ENCODE measurements around the gene TMEM184C.

Gene TMEM184C

GRCh38 chr4:147693218-147693617 is 76.0 kb downstream of the TMEM184C start:
- H3K4me3 ChIP-seq (ENCODE audit: low read length), result no peak overlapping the region
- 99% methylated on average over 2 of the region's 3 CpGs for WGBS
- no peaks in the 10 kb centered on the region for H3K4me1 ChIP-seq (ENCODE audit: insufficient read depth, low read length)
- no peak overlapping the region for H3K9ac ChIP-seq (ENCODE audit: low read depth, low read length)
- no peaks in the 10 kb centered on the region for H3K9me3 ChIP-seq (ENCODE audit: insufficient read depth, low read depth, low read length)
- H3K27ac ChIP-seq (ENCODE audit: low read depth, low read length), result no peak overlapping the region
- no peaks in the 10 kb centered on the region for H3K36me3 ChIP-seq (ENCODE audit: insufficient read depth, low read length)
- H3K27me3 ChIP-seq (ENCODE audit: insufficient read depth, low read length), result no peaks in the 10 kb centered on the region

- no peak overlapping the region for H3K27ac ChIP-seq (ENCODE audit: low read depth, low read length)
Measured at GRCh38 chr4:147696866-147697265, 79.7 kb downstream of the TMEM184C start.

GRCh38 chr4:147704846-147705245 is 87.6 kb downstream of the TMEM184C start:
- H3K9me3 ChIP-seq (ENCODE audit: insufficient read depth, low read depth, low read length), result 0 out of 2 replicates have a peak, but pooled peaks cover 2% of the 10 kb centered on the region
- no peak overlapping the region for H3K27ac ChIP-seq (ENCODE audit: low read depth, low read length)
- H3K36me3 ChIP-seq (ENCODE audit: insufficient read depth, low read length), result no peaks in the 10 kb centered on the region
- no CpG with 5 or more reads among the region's 1 CpG for WGBS
- no peak overlapping the region for H3K9ac ChIP-seq (ENCODE audit: low read depth, low read length)
- no peaks in the 10 kb centered on the region for H3K27me3 ChIP-seq (ENCODE audit: insufficient read depth, low read length)
- H3K4me3 ChIP-seq (ENCODE audit: low read length), result no peak overlapping the region
- H3K4me1 ChIP-seq (ENCODE audit: insufficient read depth, low read length), result no peaks in the 10 kb centered on the region

More at GRCh38 chr4:147696866-147697265, 79.7 kb downstream of the TMEM184C start:
- Histone ChIP-seq H3K9me3 (ENCODE audit: insufficient read depth, low read depth, low read length) (0 out of 2 replicates have a peak, but pooled peaks cover 2% of the 10 kb centered on the region), H3K27me3 (ENCODE audit: insufficient read depth, low read length) (no peaks in the 10 kb centered on the region), H3K9ac (ENCODE audit: low read depth, low read length) (no peak overlapping the region), H3K4me1 (ENCODE audit: insufficient read depth, low read length) (no peaks in the 10 kb centered on the region), H3K4me3 (ENCODE audit: low read length) (no peak overlapping the region), H3K36me3 (ENCODE audit: insufficient read depth, low read length) (no peaks in the 10 kb centered on the region)
- WGBS, result 62% methylated on average over 1 of the region's 1 CpG

- H3K9me3 ChIP-seq (ENCODE audit: insufficient read depth, low read depth, low read length), result no peaks in the 10 kb centered on the region
- no peak overlapping the region for H3K4me3 ChIP-seq (ENCODE audit: low read length)
- no peaks in the 10 kb centered on the region for H3K27me3 ChIP-seq (ENCODE audit: insufficient read depth, low read length)
- no peaks in the 10 kb centered on the region for H3K36me3 ChIP-seq (ENCODE audit: insufficient read depth, low read length)
- no peak overlapping the region for H3K27ac ChIP-seq (ENCODE audit: low read depth, low read length)
- H3K9ac ChIP-seq (ENCODE audit: low read depth, low read length), result no peak overlapping the region
- H3K4me1 ChIP-seq (ENCODE audit: insufficient read depth, low read length), result no peaks in the 10 kb centered on the region
- 69% methylated on average over 6 of the region's 7 CpGs for WGBS
Measured at GRCh38 chr4:147707892-147708672, 90.9 kb downstream of the TMEM184C start.

GRCh38 chr4:147709999-147710398 is 92.8 kb downstream of the TMEM184C start:
- Histone ChIP-seq H3K9ac (ENCODE audit: low read depth, low read length) (no peak overlapping the region), H3K4me1 (ENCODE audit: insufficient read depth, low read length) (no peaks in the 10 kb centered on the region), H3K27me3 (ENCODE audit: insufficient read depth, low read length) (no peaks in the 10 kb centered on the region), H3K36me3 (ENCODE audit: insufficient read depth, low read length) (no peaks in the 10 kb centered on the region), H3K4me3 (ENCODE audit: low read length) (no peak overlapping the region), H3K9me3 (ENCODE audit: insufficient read depth, low read depth, low read length) (no peaks in the 10 kb centered on the region), H3K27ac (ENCODE audit: low read depth, low read length) (no peak overlapping the region)
- 97% methylated on average over 4 of the region's 5 CpGs for WGBS

- H3K27ac ChIP-seq (ENCODE audit: low read depth, low read length), result no peak overlapping the region
- 97% methylated on average over 7 of the region's 8 CpGs for WGBS
- no peaks in the 10 kb centered on the region for H3K27me3 ChIP-seq (ENCODE audit: insufficient read depth, low read length)
- H3K9me3 ChIP-seq (ENCODE audit: insufficient read depth, low read depth, low read length), result no peaks in the 10 kb centered on the region
- no peaks in the 10 kb centered on the region for H3K4me1 ChIP-seq (ENCODE audit: insufficient read depth, low read length)
- H3K36me3 ChIP-seq (ENCODE audit: insufficient read depth, low read length), result no peaks in the 10 kb centered on the region
- no peak overlapping the region for H3K4me3 ChIP-seq (ENCODE audit: low read length)
- no peak overlapping the region for H3K9ac ChIP-seq (ENCODE audit: low read depth, low read length)
Measured at GRCh38 chr4:147714575-147715401, 97.6 kb downstream of the TMEM184C start.

- peaks cover 2% of the 10 kb centered on the region; the same call in 1 of the 2 replicates for H3K27me3 ChIP-seq (ENCODE audit: insufficient read depth, low read length)
- WGBS, result no CpG with 5 or more reads among the region's 1 CpG
- no peak overlapping the region for H3K9ac ChIP-seq (ENCODE audit: low read depth, low read length)
- no peaks in the 10 kb centered on the region for H3K36me3 ChIP-seq (ENCODE audit: insufficient read depth, low read length)
- H3K27ac ChIP-seq (ENCODE audit: low read depth, low read length), result no peak overlapping the region
- no peaks in the 10 kb centered on the region for H3K4me1 ChIP-seq (ENCODE audit: insufficient read depth, low read length)
- H3K4me3 ChIP-seq (ENCODE audit: low read length), result no peak overlapping the region
- H3K9me3 ChIP-seq (ENCODE audit: insufficient read depth, low read depth, low read length), result no peaks in the 10 kb centered on the region
Measured at GRCh38 chr4:147717878-147718277, 100.7 kb downstream of the TMEM184C start.
